ENCODE results near the gene TNFRSF1B. TPM values are rescaled to one million over a fixed set of nuclear protein-coding genes. Genes with fewer than 3 reads are reported as not detected.

The TNFRSF1B gene
- total RNA-seq, 1 donor from 2014 or later = 67.0 TPM

DNA sequence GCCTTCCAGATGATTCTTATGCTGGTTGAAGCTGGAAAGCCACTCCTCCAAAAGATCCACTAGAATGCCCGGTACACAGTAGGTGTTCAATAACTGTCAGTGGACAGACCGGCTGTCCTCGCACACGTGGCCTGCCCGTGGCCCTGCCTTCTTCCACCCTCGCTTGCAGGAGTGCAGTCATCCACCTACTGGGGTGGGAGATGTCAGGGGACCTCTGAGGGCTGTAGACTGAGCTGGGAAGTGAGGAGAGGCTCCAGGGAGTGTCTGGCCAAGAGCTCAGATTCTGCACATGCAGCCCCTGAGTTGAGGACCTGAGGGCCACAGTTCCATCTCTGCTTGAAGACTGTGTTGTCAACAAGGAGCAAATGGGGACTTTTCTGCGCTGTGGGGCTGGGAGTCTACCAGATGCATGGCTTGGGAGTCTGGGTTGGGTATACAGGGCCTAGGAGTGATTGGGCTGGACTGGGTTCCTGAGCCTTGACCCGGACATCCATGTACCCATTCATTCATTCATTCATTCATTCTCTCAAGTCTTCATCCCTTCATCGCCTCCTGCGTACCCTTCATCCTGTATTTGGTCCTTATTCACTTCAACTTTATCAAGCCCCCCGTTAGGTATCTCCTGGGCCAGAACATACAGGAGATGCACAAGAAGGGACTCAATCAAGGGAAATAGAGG, 4.2 kb upstream of the TNFRSF1B start:
- no peak for DNase-seq
- Histone ChIP-seq H3K27me3 (ENCODE audit: low read depth) (no peaks in the 10 kb centered on the region), H3K4me3 (no peak overlapping the region), H3K9me3 (no peaks in the 10 kb centered on the region), H3K36me3 (no peaks in the 10 kb centered on the region), H3K4me1 (peaks cover 57% of the 10 kb centered on the region), H3K27ac (peak overlapping the region; percentile 71)
- intact Hi-C loops (cut with DNase I) = no loop called here
- TF ChIP-seq, protein P1, sequence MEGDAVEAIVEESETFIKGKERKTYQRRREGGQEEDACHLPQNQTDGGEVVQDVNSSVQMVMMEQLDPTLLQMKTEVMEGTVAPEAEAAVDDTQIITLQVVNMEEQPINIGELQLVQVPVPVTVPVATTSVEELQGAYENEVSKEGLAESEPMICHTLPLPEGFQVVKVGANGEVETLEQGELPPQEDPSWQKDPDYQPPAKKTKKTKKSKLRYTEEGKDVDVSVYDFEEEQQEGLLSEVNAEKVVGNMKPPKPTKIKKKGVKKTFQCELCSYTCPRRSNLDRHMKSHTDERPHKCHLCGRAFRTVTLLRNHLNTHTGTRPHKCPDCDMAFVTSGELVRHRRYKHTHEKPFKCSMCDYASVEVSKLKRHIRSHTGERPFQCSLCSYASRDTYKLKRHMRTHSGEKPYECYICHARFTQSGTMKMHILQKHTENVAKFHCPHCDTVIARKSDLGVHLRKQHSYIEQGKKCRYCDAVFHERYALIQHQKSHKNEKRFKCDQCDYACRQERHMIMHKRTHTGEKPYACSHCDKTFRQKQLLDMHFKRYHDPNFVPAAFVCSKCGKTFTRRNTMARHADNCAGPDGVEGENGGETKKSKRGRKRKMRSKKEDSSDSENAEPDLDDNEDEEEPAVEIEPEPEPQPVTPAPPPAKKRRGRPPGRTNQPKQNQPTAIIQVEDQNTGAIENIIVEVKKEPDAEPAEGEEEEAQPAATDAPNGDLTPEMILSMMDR (IDR thresholded peaks at IDR 0.05) = no peak
- no peak for ATAC-seq

DNA sequence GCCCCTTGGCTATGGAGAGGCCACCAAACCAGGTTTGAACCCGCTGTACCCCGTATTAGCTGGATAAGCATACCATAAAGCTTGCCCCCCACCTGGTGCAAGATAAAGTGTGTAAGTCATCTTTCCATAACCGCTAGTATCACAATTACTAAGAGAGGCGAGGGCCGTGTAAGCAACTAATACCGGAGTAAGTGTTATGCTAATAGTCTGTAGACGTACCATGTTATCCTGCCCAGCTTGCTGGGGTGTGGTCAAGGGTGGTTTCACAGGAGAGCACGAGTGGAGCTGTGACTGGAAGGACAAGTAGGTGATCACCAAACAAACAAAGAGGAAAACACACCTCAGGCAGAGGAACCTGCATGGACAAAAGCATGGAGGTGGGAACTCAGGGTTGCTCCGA, 3.6 kb upstream of the TNFRSF1B start:
- TF ChIP-seq, protein P1 (IDR thresholded peaks at IDR 0.05) = no peak
- peaks cover 57% of the 10 kb centered on the region for H3K4me1 ChIP-seq
- H3K27ac ChIP-seq = no peak overlapping the region
- no peaks in the 10 kb centered on the region for H3K27me3 ChIP-seq (ENCODE audit: low read depth)
- intact Hi-C loops (cut with DNase I) = no loop called here
- DNase-seq (no peak), ATAC-seq (no peak)
- no peaks in the 10 kb centered on the region for H3K36me3 ChIP-seq
- no peaks in the 10 kb centered on the region for H3K9me3 ChIP-seq
- H3K4me3 ChIP-seq = no peak overlapping the region

DNA sequence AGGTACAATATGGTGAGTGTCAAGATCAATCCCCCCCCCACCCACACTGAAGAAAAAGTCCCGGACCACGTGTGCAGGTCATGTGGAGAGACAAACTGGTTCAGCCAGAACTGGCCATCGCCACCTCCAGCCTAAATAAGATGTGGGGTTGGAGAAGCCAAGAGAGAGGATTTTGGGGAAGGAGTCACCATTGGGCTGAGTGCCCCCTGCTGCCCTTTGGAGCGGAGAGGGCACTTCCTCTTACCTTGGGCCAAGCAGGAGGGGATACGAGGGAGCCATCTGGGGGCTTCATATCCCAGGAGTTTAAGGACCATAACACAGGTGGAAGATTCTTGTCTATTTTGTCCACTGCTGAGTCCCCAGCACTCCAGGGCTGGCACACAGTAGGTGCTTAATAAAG, 2.6 kb upstream of the TNFRSF1B start:
- DNase-seq (no peak), ATAC-seq (no peak)
- Histone ChIP-seq H3K36me3 (no peaks in the 10 kb centered on the region), H3K4me3 (no peak overlapping the region), H3K27ac (no peak overlapping the region), H3K4me1 (peaks cover 57% of the 10 kb centered on the region), H3K27me3 (ENCODE audit: low read depth) (no peaks in the 10 kb centered on the region), H3K9me3 (no peaks in the 10 kb centered on the region)
- TF ChIP-seq, protein P1 (IDR thresholded peaks at IDR 0.05) = no peak
- intact Hi-C loops (cut with DNase I) = no loop called here

DNA sequence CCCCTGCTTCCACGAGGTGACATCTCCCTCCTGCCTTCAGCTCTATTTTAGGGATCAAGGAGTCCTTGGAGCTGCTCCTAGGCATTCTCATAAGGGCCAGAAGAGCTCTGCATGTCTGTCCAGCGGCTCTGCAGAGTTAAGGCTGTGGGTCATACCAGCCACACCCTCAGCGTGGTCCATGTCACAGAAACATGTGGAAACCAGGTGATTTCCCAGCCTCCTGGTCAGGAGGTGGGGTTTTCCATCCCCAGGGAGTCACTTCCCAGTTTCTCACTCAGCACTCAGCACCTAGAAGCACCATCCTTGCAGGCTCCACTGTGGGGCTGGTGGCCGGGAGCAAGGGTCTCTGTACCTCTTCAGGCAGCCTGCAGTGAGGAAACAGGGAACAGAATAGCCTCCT, 1.4 kb upstream of the TNFRSF1B start:
- Histone ChIP-seq H3K4me1 (peaks cover 66% of the 10 kb centered on the region), H3K27me3 (ENCODE audit: low read depth) (no peaks in the 10 kb centered on the region), H3K4me3 (no peak overlapping the region), H3K9me3 (no peaks in the 10 kb centered on the region), H3K27ac (no peak overlapping the region), H3K36me3 (no peaks in the 10 kb centered on the region)
- intact Hi-C loops (cut with DNase I) = no loop called here
- no peak for DNase-seq
- no peak for ATAC-seq
- TF ChIP-seq, protein P1 (IDR thresholded peaks at IDR 0.05) = no peak

DNA sequence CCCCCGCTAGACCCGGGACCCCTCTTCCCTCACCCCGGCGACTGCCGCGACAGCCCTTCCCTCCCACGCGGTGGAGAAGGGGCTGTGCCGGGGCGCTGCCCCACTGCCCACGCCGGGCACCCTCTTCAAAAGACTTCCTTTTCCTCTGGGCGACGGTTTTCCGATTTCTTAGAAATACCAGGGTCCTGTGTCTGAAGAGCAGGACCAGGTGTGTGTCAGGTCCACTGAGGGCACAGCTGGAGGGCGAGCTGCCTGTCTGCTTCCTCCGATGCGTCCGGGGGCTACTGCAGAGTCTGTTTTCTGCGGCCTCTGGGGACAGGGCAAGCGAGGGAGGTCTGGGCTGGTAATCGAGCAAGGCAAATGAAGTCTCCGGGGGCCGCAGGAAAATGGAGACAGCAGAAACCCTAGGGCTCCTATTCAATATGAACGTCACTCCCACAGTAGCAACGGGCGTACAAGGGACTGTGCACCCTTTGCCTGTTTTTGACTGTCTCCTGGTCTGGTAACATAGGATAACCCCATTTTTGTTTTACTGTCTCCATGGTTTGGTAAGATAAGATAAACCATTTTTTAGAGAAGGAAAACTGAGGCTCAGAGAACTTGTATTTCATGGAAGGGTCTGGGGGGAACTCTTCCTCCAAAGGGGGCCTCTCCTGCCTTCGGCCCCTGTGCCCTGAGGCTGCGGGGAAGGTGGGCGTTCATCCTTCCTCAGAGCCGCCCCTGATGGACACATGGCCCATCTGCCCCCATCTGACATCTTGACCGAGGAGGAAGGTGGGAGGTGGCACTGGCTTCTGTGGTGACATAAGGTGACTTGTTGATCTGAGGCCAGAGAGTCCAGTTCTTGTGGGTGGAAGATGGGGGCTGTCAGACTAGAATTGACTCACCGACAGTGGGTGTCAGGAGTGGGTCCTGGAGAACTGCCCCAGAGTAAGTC, 970 bp downstream of the TNFRSF1B start:
- DNase-seq (no peak), ATAC-seq (peak; percentile 21 to 23)
- intact Hi-C loops (cut with DNase I) = no loop called here
- Histone ChIP-seq H3K4me3 (peak overlapping the region; percentile 92), H3K9me3 (no peaks in the 10 kb centered on the region), H3K36me3 (no peaks in the 10 kb centered on the region), H3K27me3 (ENCODE audit: low read depth) (no peaks in the 10 kb centered on the region), H3K4me1 (peaks cover 63% of the 10 kb centered on the region), H3K27ac (peak overlapping the region; percentile 90)
- TF ChIP-seq, protein P1 (IDR thresholded peaks at IDR 0.05) = no peak

All from lower lobe of right lung (tissue), 2 donors.